NCI-H1092 treated with DMSO at 0.1 percent for 48 hours (cell line): Measurements from ENCODE around the gene MYBPH.

Experiments
- DNase-seq: peaks from one replicate; lab custom pipeline; 2025; lab: John Stamatoyannopoulos, UW

The MYBPH gene

GRCh38 chr1:203166192-203166940 lies 9.3 kb downstream of the MYBPH start:
- no peak for DNase-seq

GRCh38 chr1:203165800-203166161 lies 9.8 kb downstream of the MYBPH start:
- no peak for DNase-seq

- DNase-seq = no peak
These were observed 10.4 kb downstream of the MYBPH start for GRCh38 chr1:203165101-203165799.

- DNase-seq = no peak
These were observed 11.6 kb downstream of the MYBPH start for GRCh38 chr1:203163891-203164635.

- no peak for DNase-seq
These were observed 13.2 kb downstream of the MYBPH start for GRCh38 chr1:203162403-203162802.

- no peak for DNase-seq
These were observed 13.9 kb downstream of the MYBPH start for GRCh38 chr1:203161703-203162102.

GRCh38 chr1:203161175-203161574 lies 14.5 kb downstream of the MYBPH start:
- DNase-seq = no peak

- no peak for DNase-seq
These were observed 15.8 kb downstream of the MYBPH start for GRCh38 chr1:203159844-203160243.

- DNase-seq = peak; percentile 66
These were observed 16.5 kb downstream of the MYBPH start for GRCh38 chr1:203158960-203159665.

GRCh38 chr1:203158423-203158822 lies 17.2 kb downstream of the MYBPH start:
- DNase-seq = no peak

- no peak for DNase-seq
These were observed 19.3 kb downstream of the MYBPH start for GRCh38 chr1:203156280-203156679.

- DNase-seq = no peak
These were observed 21.4 kb downstream of the MYBPH start for GRCh38 chr1:203153989-203154821.

GRCh38 chr1:203153051-203153988 lies 22.3 kb downstream of the MYBPH start:
- peak; percentile 52 for DNase-seq

GRCh38 chr1:203152158-203153034 lies 23.2 kb downstream of the MYBPH start:
- DNase-seq = no peak

GRCh38 chr1:203151362-203152157 lies 24.1 kb downstream of the MYBPH start:
- no peak for DNase-seq

- no peak for DNase-seq
These were observed 24.9 kb downstream of the MYBPH start for GRCh38 chr1:203150511-203151297.

GRCh38 chr1:203149188-203149840 lies 26.3 kb downstream of the MYBPH start:
- DNase-seq = peak; percentile 69
